Caco-2 (cell line): Measurements from ENCODE around the gene CD300LD. TPM values are rescaled to one million over a fixed set of nuclear protein-coding genes. Genes with fewer than 3 reads are reported as not detected.

Source experiments
- BruUV-seq: library from RNA; stranded (reverse); fragments of 400-500 nt; replicated peaks from 2 replicates; lab custom pipeline; 2021; lab: Mats Ljungman, UMichigan
- CTCF ChIA-PET: fragments of 300-600 bp; sonication (Branson Sonifier 250); formaldehyde crosslinking; loops from one replicate; lab custom pipeline; 2022; ENCODE audit warnings: antibody characterized with exemption; lab: Charles Lee
- POLR2A ChIA-PET: fragments of 300-600 bp; sonication (Branson Sonifier 250); formaldehyde crosslinking; loops from one replicate; lab custom pipeline; 2022; ENCODE audit warnings: antibody characterized with exemption; lab: Charles Lee
- DNase-seq, 2 experiments: peaks; one replicate each; pipeline versions ENCODE4 v3.0.0 to v3.0.0-alpha.2; 2020 to 2022
- H3K27me3 ChIP-seq: replicated peaks from 2 replicates; pipeline ENCODE4 v1.6.0; 2011; ENCODE audit warnings: low read length; ENCODE audit not compliant: control insufficient read depth, insufficient read depth
- H3K36me3 ChIP-seq: 2 replicates; pipeline ENCODE4 v1.5.1; 2011; ENCODE audit warnings: low read length; ENCODE audit not compliant: control insufficient read depth, insufficient read depth
- H3K4me1 ChIP-seq: fragments of 250-450 bp; sonication (Bioruptor Pico); 2 replicates; pipeline ENCODE4 v1.5.1; 2020; ENCODE audit warnings: mild to moderate bottlenecking
- H3K4me3 ChIP-seq: 2 replicates; pipeline ENCODE4 v1.5.1; 2011; ENCODE audit warnings: low read depth, mild to moderate bottlenecking, control low read depth, low read length
- H3K9me3 ChIP-seq: fragments of 250-450 bp; sonication (Bioruptor Pico); 2 replicates; pipeline ENCODE4 v1.5.1; 2020; ENCODE audit warnings: mild to moderate bottlenecking, moderate library complexity
- H3K27ac Mint-ChIP-seq: one replicate; pipeline ENCODE4 v1.8.0; 2022; ENCODE audit warnings: mixed read lengths; ENCODE audit not compliant: unreplicated experiment
- H3K27me3 Mint-ChIP-seq: one replicate; pipeline ENCODE4 v1.8.0; 2022; ENCODE audit warnings: mixed read lengths; ENCODE audit not compliant: insufficient read depth, unreplicated experiment
- H3K36me3 Mint-ChIP-seq: one replicate; pipeline ENCODE4 v1.8.0; 2022; ENCODE audit warnings: mild to moderate bottlenecking, mixed read lengths; ENCODE audit not compliant: insufficient read depth, unreplicated experiment
- H3K4me1 Mint-ChIP-seq: one replicate; pipeline ENCODE4 v1.8.0; 2022; ENCODE audit warnings: low read depth, mixed read lengths; ENCODE audit not compliant: unreplicated experiment
- H3K4me3 Mint-ChIP-seq: one replicate; pipeline ENCODE4 v1.8.0; 2022; ENCODE audit warnings: mild to moderate bottlenecking, moderate library complexity, mixed read lengths; ENCODE audit not compliant: unreplicated experiment
- H3K9me3 Mint-ChIP-seq: one replicate; pipeline ENCODE4 v1.8.0; 2022; ENCODE audit warnings: mixed read lengths; ENCODE audit not compliant: unreplicated experiment
- CTCF ChIP-seq, 2 experiments: fragments of 200-600 bp in 1 of 2; IDR thresholded peaks; 1 replicate in 1 of 2; 2 replicates in 1 of 2; pipeline versions ENCODE4 v1.5.1 to v1.8.0; 2011 to 2022; ENCODE audit warnings: antibody characterized with exemption in 1 of 2, control low read depth in 1 of 2, inconsistent platforms in 1 of 2, low read depth in 1 of 2, low read length in 1 of 2, mild to moderate bottlenecking in 1 of 2, moderate library complexity in 1 of 2; ENCODE audit not compliant: insufficient read depth in 1 of 2, severe bottlenecking in 1 of 2, unreplicated experiment in 1 of 2
- intact Hi-C: fragments of 100-400 bp; cut with micrococcal nuclease; formaldehyde crosslinking; loops from one replicate; pipeline ENCODE4 v1.10.0; 2022; ENCODE audit not compliant: unreplicated experiment
- total RNA-seq: library from RNA; stranded (reverse); gene quantifications from 2 replicates; pipeline ENCODE4 v1.2.3, GENCODE V29; 2022

CD300LD gene
- total RNA-seq, 1 experiment from 2014 or later = not detected

GRCh38 chr17:74549343-74549742 is 42.7 kb downstream of the CD300LD start:
- TF ChIP-seq CTCF (IDR thresholded peaks at IDR 0.05; ENCODE audit: insufficient read depth in 1 of 2, low read depth in 1 of 2, low read length in 1 of 2, severe bottlenecking in 1 of 2, unreplicated experiment in 1 of 2) = no peak
- no peak overlapping the region for H3K4me3 ChIP-seq
- no peak for DNase-seq
- intact Hi-C loops = no loop called here
- H3K9me3 ChIP-seq = no peaks in the 10 kb centered on the region
- H3K27ac Mint-ChIP-seq = no peak overlapping the region
- no peaks in the 10 kb centered on the region for H3K4me1 Mint-ChIP-seq
- H3K36me3 Mint-ChIP-seq = peaks cover 4% of the 10 kb centered on the region
- no peaks in the 10 kb centered on the region for H3K36me3 ChIP-seq
- CTCF ChIA-PET = no interaction called here
- no TSS peak for BruUV-seq
- H3K27me3 Mint-ChIP-seq = peaks cover 25% of the 10 kb centered on the region
- no peaks in the 10 kb centered on the region for H3K9me3 Mint-ChIP-seq
- no peaks in the 10 kb centered on the region for H3K27me3 ChIP-seq
- POLR2A ChIA-PET = no interaction called here
- no peaks in the 10 kb centered on the region for H3K4me1 ChIP-seq
- no peak overlapping the region for H3K4me3 Mint-ChIP-seq

GRCh38 chr17:74547736-74548135 is 44.3 kb downstream of the CD300LD start:
- H3K4me1 Mint-ChIP-seq = no peaks in the 10 kb centered on the region
- H3K4me3 Mint-ChIP-seq = no peak overlapping the region
- Histone ChIP-seq H3K4me1 (no peaks in the 10 kb centered on the region), H3K27me3 (no peaks in the 10 kb centered on the region), H3K36me3 (no peaks in the 10 kb centered on the region), H3K4me3 (no peak overlapping the region), H3K9me3 (no peaks in the 10 kb centered on the region)
- CTCF ChIA-PET = no interaction called here
- no peaks in the 10 kb centered on the region for H3K9me3 Mint-ChIP-seq
- no peak overlapping the region for H3K27ac Mint-ChIP-seq
- DNase-seq = no peak
- H3K36me3 Mint-ChIP-seq = peaks cover 4% of the 10 kb centered on the region
- POLR2A ChIA-PET = no interaction called here
- no peak for TF ChIP-seq CTCF (IDR thresholded peaks at IDR 0.05; ENCODE audit: insufficient read depth in 1 of 2, low read depth in 1 of 2, low read length in 1 of 2, severe bottlenecking in 1 of 2, unreplicated experiment in 1 of 2)
- intact Hi-C loops = no loop called here
- H3K27me3 Mint-ChIP-seq = peaks cover 22% of the 10 kb centered on the region
- BruUV-seq = no TSS peak

- Histone ChIP-seq H3K27me3 (no peaks in the 10 kb centered on the region), H3K36me3 (no peaks in the 10 kb centered on the region), H3K4me1 (no peaks in the 10 kb centered on the region), H3K9me3 (no peaks in the 10 kb centered on the region), H3K4me3 (no peak overlapping the region)
- no peak for TF ChIP-seq CTCF (IDR thresholded peaks at IDR 0.05; ENCODE audit: insufficient read depth in 1 of 2, low read depth in 1 of 2, low read length in 1 of 2, severe bottlenecking in 1 of 2, unreplicated experiment in 1 of 2)
- no peaks in the 10 kb centered on the region for H3K9me3 Mint-ChIP-seq
- no peak for DNase-seq
- no peaks in the 10 kb centered on the region for H3K4me1 Mint-ChIP-seq
- BruUV-seq = no TSS peak
- no peak overlapping the region for H3K27ac Mint-ChIP-seq
- POLR2A ChIA-PET = no interaction called here
- H3K4me3 Mint-ChIP-seq = no peak overlapping the region
- peaks cover 25% of the 10 kb centered on the region for H3K27me3 Mint-ChIP-seq
- CTCF ChIA-PET = no interaction called here
- intact Hi-C loops = no loop called here
- peaks cover 4% of the 10 kb centered on the region for H3K36me3 Mint-ChIP-seq
Measured at GRCh38 chr17:74547264-74547663, 44.8 kb downstream of the CD300LD start.
